HG03280 (cell line): Measurements from ENCODE around the gene SREK1IP1.

Experiments used
- ATAC-seq: cut with Tn5 transposase; IDR thresholded peaks from one replicate; pipeline ENCODE4 v1.9.1; 2021; ENCODE audit warnings: mild to moderate bottlenecking, moderate library complexity; ENCODE audit not compliant: unreplicated experiment

SREK1IP1 gene

GRCh38 chr5:64768358-64769312 lies at the start of gene SREK1IP1, which contains the start of gene CWC27:
TSS of gene SREK1IP1 (minus strand) at chr5:64768691. CDS start at chr5:64768517, 174 bp downstream.
TSS of gene CWC27 (plus strand) at chr5:64768930. CDS start at chr5:64769147, 217 bp downstream.
- peak; percentile 98 for ATAC-seq

DNA sequence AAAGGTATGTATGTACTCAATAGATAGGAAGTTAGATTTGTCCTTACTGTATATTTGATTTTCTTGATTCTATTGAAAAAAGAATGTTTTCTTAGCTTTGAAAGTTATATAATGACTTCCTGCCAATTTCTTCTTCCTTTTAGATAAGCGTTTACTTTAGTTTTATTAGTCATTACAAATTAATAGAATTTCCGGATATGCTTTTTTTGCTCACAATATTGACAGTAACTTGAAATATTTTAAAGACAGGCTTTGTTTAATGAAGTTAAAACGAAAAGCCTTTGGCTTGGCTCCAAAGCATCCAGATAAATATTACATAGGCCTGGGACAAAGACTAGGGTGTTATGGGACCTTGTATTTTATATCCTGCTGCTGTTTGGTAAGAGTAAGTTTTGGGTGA lies 49.8 kb upstream of the SREK1IP1 start:
- ATAC-seq: no peak

DNA sequence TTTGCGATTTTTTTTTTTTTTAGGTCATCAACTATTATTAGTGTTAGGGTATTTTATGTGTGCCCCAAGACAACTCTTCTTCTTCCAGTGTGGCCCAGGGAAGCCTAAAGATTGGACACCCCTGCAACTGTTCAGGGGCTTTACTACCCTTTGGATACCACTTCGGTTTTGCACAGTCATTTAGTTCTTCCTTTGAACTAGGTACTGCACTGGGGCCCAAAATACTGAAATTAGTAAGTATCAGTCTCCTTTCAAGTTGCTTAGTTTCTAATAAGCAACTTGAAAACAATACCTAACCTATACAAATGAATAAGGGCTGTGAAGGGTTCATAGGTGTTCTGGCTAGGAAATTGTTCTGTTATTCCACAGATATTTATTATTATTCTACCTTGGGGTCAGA lies 45.6 kb upstream of the SREK1IP1 start:
- ATAC-seq: peak; percentile 95

- peak; percentile 42 for ATAC-seq
Measured at GRCh38 chr5:64811050-64811640, 42.7 kb upstream of the SREK1IP1 start.

DNA sequence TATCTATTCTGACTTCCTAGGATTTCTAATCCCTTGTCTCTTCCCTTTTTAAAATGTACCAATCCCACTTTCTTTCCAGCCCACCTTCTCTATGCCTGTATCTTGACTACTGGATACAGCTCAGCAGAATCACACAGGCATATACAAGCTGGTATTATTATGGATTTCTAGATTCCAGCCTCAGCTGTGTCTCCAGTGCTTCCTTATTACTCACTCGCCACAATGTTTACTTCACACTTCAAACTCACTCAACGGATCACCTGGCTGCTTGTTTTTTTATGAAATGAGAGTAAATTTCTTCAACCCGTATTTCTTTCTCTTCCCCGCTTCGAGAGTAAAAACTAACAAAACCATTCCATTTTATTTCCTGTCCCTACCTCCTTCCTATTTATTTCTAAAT lies 39.0 kb upstream of the SREK1IP1 start:
- no peak for ATAC-seq

DNA sequence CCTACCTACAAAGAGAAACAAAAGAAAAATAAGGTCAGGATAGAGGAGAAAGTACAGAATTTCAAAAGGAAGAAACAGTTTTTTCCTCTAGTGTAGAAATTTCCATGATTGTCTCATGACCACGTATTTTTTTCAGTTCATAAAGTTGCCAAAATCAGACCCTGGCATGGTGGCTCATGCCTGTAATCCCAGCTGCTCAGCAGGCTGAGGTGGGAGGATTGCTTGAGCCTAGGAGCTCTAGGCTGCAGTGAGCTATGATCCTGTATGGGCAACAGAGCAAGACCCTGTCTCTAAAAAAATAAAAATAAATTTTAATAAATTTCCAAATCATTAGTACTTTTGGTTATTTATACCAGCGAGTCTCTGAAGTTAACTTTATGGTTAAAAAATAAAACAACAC lies 38.0 kb upstream of the SREK1IP1 start:
- no peak for ATAC-seq

DNA sequence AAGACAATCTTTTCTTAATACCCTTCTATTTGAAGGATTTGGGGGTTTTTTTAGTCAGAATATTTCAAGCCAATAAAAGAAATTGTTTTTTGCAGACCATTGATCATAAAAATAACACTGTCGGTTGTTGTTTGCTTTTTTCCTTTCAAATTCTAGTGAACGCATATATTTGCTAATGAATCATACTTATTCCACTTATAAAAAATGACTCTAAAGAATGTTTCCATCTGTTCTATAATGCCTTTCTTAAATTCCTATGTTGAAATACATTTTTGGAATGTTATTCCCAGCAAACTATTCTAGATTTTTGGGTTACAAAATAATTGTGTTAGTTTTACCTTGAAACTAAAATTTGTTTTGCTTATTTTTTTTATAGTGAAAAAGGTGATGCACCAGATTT lies 32.4 kb upstream of the SREK1IP1 start:
- ATAC-seq: no peak

DNA sequence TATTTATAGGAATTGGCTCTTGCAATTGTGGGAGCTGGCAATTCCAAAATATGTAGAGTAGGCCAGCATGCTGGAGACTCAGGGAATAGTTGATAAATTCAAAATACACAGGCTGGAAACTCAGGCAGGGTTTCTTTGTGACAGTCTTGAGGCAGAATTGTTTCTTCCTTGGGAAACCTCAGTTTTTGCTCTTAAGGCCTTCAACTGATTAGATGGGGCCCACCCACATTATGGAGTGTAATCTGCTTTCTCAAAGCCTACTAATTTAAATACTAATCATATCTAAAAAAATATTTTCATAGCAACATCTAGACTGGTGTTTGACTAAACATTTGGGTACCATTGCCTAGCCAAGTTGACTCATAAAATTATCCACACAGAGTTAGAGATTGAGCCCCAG lies 27.8 kb upstream of the SREK1IP1 start:
- no peak for ATAC-seq

- ATAC-seq: no peak
Measured at GRCh38 chr5:64794053-64794770, 25.7 kb upstream of the SREK1IP1 start.

DNA sequence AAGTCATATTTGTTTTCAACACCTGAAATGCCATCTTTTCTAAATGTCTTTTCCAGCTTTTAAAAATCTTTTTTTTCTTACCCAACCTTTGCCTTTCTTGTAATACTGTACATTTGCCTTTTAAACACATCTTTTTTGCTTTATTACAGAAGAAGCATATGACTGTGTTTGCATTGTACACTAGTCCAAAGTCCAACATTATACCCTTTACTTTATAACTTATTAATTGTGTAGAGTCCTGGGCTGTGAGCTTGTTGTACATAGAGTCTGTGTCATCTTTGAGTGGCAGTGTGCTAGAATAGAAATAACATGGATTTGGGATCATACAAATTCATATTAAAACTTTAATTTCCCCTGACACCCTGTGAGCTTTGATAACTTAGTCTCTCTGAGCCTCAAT lies 24.0 kb upstream of the SREK1IP1 start:
- ATAC-seq: no peak

GRCh38 chr5:64790210-64790609 lies 21.7 kb upstream of the SREK1IP1 start:
- ATAC-seq: no peak

DNA sequence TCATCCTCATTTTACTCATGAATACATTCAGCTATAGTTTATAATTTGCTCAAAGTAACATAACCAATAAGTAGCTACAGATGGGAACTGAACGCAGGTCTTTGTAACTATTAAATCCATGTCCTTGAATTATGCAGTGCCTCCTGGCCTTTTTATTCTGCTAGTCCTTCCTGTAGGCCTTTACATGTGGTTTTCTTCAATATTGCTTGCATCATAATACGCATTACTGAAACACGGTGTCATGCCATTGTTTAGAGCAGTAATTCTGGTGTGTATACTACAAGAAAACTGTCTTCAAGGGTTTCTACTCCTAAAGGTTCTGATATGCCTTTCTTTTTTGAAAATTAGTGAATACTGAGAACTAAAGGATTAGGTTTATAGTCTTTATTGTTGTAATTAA lies 21.0 kb upstream of the SREK1IP1 start:
- ATAC-seq: no peak

DNA sequence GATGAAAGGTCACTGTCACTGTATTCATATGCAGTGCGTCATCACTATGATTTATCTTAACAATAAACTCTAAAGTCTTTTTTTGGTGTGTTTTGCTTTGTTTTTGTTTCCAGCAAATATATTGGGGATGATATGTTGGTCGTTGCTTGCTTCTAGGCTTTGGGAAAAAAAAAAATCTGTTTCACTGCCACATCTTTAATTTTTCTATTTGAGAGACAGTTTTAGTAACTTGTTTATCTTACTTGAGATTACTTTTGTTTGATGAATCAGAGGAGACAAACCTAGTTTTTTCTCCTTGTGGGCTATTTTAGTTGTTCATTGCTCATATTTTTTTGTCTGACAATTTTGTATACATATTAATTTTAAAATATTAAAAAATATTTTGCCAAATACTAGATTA lies 19.7 kb upstream of the SREK1IP1 start:
- no peak for ATAC-seq

GRCh38 chr5:64786372-64786771 lies 17.9 kb upstream of the SREK1IP1 start:
- no peak for ATAC-seq

GRCh38 chr5:64784451-64785025 lies 16.0 kb upstream of the SREK1IP1 start:
- peak; percentile 85 for ATAC-seq

- no peak for ATAC-seq
Measured at GRCh38 chr5:64775291-64775690, 6.8 kb upstream of the SREK1IP1 start.

DNA sequence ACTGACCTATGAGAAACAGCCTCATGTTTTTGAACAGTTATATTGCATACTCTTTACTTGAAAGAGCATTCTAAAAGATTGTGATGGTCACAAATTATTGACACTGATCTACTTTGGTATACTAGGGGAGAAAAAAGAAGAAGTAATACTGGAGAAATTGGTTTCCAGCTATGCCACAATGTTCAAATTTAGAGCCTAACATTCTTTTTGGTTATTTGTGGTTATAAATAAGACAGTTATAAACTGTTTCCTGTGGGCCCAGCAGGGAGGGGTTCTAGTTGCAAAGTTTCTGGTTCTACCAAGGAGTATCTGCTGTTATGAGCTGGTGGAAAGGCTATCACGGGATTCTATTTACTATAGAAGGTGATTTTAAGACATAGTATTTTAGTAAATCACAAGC lies 5.0 kb upstream of the SREK1IP1 start:
- ATAC-seq: no peak

GRCh38 chr5:64771736-64772135 lies 3.2 kb upstream of the SREK1IP1 start:
- ATAC-seq: no peak

DNA sequence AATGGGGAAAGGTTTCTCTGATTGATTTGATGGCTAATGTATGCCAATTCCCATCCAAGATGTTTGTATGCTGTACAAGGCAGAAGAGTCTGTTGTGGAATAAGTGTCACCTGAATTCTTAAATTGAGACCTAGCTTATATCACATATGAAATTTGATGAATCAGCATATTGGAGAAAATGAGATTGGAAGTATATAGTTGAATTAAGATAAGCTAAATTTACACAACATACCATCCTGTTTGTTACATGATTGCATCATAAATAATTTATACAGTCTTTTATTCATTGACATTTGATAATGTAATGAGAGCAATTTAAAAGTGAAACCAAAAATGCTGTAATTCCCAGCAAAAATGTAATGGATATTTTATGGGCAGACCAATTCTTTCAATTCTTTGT lies 1.4 kb upstream of the SREK1IP1 start:
- no peak for ATAC-seq

DNA sequence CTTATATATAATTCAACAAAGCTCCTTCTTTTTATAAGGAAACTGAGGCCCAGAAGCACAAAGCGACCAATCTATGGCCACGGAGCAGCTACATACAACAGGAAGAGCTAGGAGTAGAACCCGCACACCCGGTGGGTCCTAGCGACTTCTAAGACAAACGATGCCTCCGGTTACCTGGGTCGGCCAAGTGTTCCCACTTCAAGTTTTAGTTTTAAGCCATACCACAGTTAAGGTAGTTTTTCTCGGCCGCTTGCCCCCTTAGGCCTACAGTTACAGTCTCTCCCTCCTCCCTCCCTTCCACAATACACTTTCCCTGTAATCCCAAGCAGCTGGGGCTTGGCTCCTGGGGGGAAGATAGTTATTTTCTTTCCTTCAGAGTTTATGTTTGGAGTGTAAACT lies 533 bp downstream of the SREK1IP1 start:
- ATAC-seq: peak; percentile 7

- ATAC-seq: no peak
Measured at GRCh38 chr5:64766941-64767340, 1.6 kb downstream of the SREK1IP1 start.
